ENCODE results near the gene KIAA0930. TPM values are rescaled to one million over a fixed set of nuclear protein-coding genes. Genes with fewer than 3 reads are reported as not detected.

The KIAA0930 gene
- total and polyA plus RNA-seq, 2 experiments from 2014 or later, result 15.0 to 78.6 TPM

DNA sequence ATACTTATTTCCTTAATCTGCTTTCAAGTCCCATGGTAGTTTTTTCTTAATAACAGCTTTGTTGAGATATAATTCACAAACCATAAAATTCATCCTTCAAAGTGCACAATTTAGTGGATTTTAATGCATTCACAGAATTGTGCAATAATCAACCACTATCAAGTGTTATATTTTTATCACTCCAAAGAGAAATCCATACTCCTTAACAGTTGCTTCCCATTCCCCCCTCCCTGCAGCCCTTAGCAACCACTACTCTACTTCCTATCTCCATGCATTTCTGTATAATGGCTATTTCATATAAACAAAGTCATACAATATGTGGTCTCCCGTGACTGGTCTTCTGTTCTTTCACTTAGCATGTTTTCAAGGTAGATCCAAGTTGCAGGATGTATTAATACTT is 95.8 kb downstream of the KIAA0930 start:
- Histone ChIP-seq H3K27ac (ENCODE audit: low read depth) (no peak overlapping the region), H3K79me2 (replicated peaks; ENCODE audit: insufficient read depth) (no peaks in the 10 kb centered on the region), H2AFZ (no peak overlapping the region), H3F3A (replicated peaks; ENCODE audit: low read depth) (0 out of 2 replicates have a peak, but pooled peaks cover 4% of the 10 kb centered on the region), H3K27me3 (ENCODE audit: insufficient read depth) (no peaks in the 10 kb centered on the region), H4K20me1 (replicated peaks; ENCODE audit: insufficient read depth) (no peaks in the 10 kb centered on the region; the same call in 1 of the 2 replicates), H3K36me3 (ENCODE audit: insufficient read depth) (no peaks in the 10 kb centered on the region; the same call in 1 of the 2 replicates), H3K4me3 (no peak overlapping the region), H3K4me1 (ENCODE audit: insufficient read depth) (no peaks in the 10 kb centered on the region), H3K9me2 (ENCODE audit: insufficient read depth) (no peaks in the 10 kb centered on the region), H3K4me2 (no peak overlapping the region)
- H3K9me3 Mint-ChIP-seq, result peaks cover 14% of the 10 kb centered on the region
- H3K4me1 Mint-ChIP-seq, result no peaks in the 10 kb centered on the region
- TF ChIP-seq, protein P1, sequence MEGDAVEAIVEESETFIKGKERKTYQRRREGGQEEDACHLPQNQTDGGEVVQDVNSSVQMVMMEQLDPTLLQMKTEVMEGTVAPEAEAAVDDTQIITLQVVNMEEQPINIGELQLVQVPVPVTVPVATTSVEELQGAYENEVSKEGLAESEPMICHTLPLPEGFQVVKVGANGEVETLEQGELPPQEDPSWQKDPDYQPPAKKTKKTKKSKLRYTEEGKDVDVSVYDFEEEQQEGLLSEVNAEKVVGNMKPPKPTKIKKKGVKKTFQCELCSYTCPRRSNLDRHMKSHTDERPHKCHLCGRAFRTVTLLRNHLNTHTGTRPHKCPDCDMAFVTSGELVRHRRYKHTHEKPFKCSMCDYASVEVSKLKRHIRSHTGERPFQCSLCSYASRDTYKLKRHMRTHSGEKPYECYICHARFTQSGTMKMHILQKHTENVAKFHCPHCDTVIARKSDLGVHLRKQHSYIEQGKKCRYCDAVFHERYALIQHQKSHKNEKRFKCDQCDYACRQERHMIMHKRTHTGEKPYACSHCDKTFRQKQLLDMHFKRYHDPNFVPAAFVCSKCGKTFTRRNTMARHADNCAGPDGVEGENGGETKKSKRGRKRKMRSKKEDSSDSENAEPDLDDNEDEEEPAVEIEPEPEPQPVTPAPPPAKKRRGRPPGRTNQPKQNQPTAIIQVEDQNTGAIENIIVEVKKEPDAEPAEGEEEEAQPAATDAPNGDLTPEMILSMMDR (conservative IDR thresholded peaks at IDR 0.05; ENCODE audit: low read depth in 2 of 2), result no peak
- TF ChIP-seq STAT1 (IDR thresholded peaks at IDR 0.05; ENCODE audit: unreplicated experiment), result no peak
- H3K27ac Mint-ChIP-seq, result no peak overlapping the region
- ATAC-seq (no peak), DNase-seq (ENCODE audit: low spot score) (no peak)
- H3K27me3 Mint-ChIP-seq (ENCODE audit: insufficient read depth, low read depth, poor library complexity), result no peaks in the 10 kb centered on the region
- H3K36me3 Mint-ChIP-seq (ENCODE audit: low read depth), result peaks cover 15% of the 10 kb centered on the region
- H3K4me3 Mint-ChIP-seq, result no peak overlapping the region

DNA sequence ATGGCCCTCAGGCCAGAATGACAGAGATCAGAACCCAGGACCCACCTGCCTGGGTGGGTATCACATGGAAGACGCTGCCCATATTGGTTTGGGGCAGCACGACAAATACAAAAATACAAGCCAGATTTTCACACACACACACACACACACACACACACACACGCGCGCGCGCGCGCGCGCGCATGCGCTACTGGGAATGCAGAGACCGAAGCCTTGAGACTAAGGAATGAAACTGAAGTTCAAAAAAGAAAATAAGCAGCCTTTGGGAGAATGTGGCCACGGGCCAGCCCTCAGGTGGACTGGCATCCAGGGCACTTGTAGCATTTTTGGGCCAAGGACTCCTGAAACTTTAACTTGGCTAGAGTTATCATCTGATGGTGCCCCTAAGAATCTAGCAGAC is 98.3 kb downstream of the KIAA0930 start:
- no peak overlapping the region for H3K4me3 ChIP-seq
- H3K36me3 ChIP-seq (ENCODE audit: insufficient read depth), result no peaks in the 10 kb centered on the region; the same call in 1 of the 2 replicates
- H3K27me3 ChIP-seq (ENCODE audit: insufficient read depth), result no peaks in the 10 kb centered on the region
- no peaks in the 10 kb centered on the region for H3K27me3 Mint-ChIP-seq (ENCODE audit: insufficient read depth, low read depth, poor library complexity)
- no peaks in the 10 kb centered on the region for H4K20me1 ChIP-seq (replicated peaks; ENCODE audit: insufficient read depth)
- ATAC-seq (no peak), DNase-seq (ENCODE audit: low spot score) (no peak)
- H3K9me3 Mint-ChIP-seq, result peaks cover 14% of the 10 kb centered on the region
- no peaks in the 10 kb centered on the region for H3K4me1 ChIP-seq (ENCODE audit: insufficient read depth)
- H3K36me3 Mint-ChIP-seq (ENCODE audit: low read depth), result peaks cover 18% of the 10 kb centered on the region
- no peaks in the 10 kb centered on the region for H3K4me1 Mint-ChIP-seq
- no peaks in the 10 kb centered on the region for H3F3A ChIP-seq (replicated peaks; ENCODE audit: low read depth)
- H3K4me2 ChIP-seq, result no peak overlapping the region
- no peak overlapping the region for H3K27ac Mint-ChIP-seq
- no peak overlapping the region for H3K4me3 Mint-ChIP-seq
- no peak overlapping the region for H2AFZ ChIP-seq
- no peaks in the 10 kb centered on the region for H3K9me2 ChIP-seq (ENCODE audit: insufficient read depth)
- no peaks in the 10 kb centered on the region for H3K79me2 ChIP-seq (replicated peaks; ENCODE audit: insufficient read depth)
- no peak overlapping the region for H3K27ac ChIP-seq (ENCODE audit: low read depth)
- TF ChIP-seq ZNF331 (CRISPR knock-in tag; IDR thresholded peaks at IDR 0.05; ENCODE audit: low read depth) (no peak), ZNF114 (CRISPR knock-in tag; IDR thresholded peaks at IDR 0.05) (no peak), POLR2AphosphoS5 (IDR thresholded peaks at IDR 0.05; ENCODE audit: low read depth) (no peak), EZH2 (IDR thresholded peaks at IDR 0.05; ENCODE audit: low read depth, unreplicated experiment) (no peak), JUNB (IDR thresholded peaks at IDR 0.05; ENCODE audit: unreplicated experiment) (no peak), EZH2phosphoT487 (IDR thresholded peaks at IDR 0.05; ENCODE audit: unreplicated experiment) (no peak), CREB1 (CRISPR knock-in tag; IDR thresholded peaks at IDR 0.05; ENCODE audit: low read depth) (no peak), STAT1 (IDR thresholded peaks at IDR 0.05; ENCODE audit: unreplicated experiment) (no peak)
- TF ChIP-seq, protein P1 (conservative IDR thresholded peaks at IDR 0.05; ENCODE audit: low read depth in 2 of 2), result no peak
- TF ChIP-seq, protein P2, sequence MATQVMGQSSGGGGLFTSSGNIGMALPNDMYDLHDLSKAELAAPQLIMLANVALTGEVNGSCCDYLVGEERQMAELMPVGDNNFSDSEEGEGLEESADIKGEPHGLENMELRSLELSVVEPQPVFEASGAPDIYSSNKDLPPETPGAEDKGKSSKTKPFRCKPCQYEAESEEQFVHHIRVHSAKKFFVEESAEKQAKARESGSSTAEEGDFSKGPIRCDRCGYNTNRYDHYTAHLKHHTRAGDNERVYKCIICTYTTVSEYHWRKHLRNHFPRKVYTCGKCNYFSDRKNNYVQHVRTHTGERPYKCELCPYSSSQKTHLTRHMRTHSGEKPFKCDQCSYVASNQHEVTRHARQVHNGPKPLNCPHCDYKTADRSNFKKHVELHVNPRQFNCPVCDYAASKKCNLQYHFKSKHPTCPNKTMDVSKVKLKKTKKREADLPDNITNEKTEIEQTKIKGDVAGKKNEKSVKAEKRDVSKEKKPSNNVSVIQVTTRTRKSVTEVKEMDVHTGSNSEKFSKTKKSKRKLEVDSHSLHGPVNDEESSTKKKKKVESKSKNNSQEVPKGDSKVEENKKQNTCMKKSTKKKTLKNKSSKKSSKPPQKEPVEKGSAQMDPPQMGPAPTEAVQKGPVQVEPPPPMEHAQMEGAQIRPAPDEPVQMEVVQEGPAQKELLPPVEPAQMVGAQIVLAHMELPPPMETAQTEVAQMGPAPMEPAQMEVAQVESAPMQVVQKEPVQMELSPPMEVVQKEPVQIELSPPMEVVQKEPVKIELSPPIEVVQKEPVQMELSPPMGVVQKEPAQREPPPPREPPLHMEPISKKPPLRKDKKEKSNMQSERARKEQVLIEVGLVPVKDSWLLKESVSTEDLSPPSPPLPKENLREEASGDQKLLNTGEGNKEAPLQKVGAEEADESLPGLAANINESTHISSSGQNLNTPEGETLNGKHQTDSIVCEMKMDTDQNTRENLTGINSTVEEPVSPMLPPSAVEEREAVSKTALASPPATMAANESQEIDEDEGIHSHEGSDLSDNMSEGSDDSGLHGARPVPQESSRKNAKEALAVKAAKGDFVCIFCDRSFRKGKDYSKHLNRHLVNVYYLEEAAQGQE (IDR thresholded peaks at IDR 0.05; ENCODE audit: unreplicated experiment), result no peak

Measured in GM23338 (cell line).